ENCODE measurements around the gene CYP3A7.

- no peak for TF ChIP-seq POLR2A (IDR thresholded peaks at IDR 0.05)
- no peak for TF ChIP-seq CTCF (IDR thresholded peaks at IDR 0.05)
These were observed 43.9 kb upstream of the CYP3A7 start for GRCh38 chr7:99778880-99779279.
